GM18511 (cell line): ENCODE measurements around the gene SIM2.

Experiments
- ATAC-seq: cut with Tn5 transposase; IDR thresholded peaks from one replicate; pipeline ENCODE4 v1.9.1; 2021; ENCODE audit warnings: mild to moderate bottlenecking, moderate library complexity; ENCODE audit not compliant: unreplicated experiment

Gene SIM2

DNA sequence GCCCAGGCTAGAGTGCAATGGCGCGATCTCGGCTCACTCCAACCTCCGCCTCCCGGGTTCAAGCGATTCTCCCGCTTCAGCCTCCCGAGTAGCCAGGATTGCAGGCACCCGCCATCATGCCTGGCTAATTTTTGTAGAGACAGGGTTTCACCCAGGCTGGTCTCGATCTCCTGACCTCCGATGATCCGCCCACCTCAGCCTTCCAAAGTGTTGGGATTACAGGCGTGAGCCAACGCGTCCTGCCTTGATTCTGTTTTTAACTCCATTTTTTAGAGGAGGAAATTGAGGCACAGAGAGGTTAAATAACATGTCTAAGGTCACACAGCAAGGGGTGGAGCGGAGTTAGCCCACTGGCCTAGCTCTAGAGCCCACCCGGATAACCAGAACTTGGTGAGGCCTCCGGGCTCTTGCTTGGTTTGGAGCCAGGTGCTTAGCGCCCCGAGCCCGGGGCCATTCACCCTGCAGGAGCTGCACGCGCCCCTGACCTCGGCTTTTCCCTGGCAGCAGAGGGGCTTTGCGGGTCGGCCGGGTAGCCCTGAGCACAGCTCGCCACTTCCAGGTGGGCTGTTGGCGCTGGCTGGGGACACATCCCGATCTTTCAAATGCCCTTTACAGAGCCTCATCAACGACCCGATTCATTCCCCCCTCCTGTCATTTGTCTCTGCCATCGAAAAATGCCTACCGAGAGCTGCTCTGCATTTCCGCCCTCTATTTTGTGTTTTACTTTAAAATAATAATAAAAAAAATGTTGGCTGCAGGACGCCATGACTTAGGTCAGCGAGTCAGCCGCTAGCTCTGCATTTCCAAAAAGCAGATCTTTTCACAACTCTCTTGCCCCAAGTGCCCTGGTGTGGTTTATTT lies 11.2 kb downstream of the SIM2 start:
- ATAC-seq: no peak

- no peak for ATAC-seq
These were observed 11.8 kb downstream of the SIM2 start for GRCh38 chr21:36710729-36711048.

DNA sequence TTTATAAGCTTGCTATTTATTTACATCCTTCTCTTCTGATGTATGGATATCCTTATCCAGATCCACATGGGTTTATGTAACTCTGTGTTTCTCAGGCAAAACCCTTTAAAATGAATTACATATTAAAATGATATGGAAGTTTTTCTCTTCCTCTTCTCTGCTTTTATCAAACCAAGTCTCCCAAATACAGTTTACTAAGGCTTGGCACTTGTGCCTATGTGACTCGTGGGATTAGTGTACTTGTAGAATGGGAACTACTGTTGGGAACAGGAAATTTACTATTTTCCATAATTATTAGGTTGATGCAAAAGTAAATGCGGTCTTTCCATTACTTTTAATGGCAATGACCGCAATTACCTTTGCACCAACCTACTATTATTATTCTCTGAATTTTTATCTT lies 14.8 kb downstream of the SIM2 start:
- ATAC-seq: no peak

DNA sequence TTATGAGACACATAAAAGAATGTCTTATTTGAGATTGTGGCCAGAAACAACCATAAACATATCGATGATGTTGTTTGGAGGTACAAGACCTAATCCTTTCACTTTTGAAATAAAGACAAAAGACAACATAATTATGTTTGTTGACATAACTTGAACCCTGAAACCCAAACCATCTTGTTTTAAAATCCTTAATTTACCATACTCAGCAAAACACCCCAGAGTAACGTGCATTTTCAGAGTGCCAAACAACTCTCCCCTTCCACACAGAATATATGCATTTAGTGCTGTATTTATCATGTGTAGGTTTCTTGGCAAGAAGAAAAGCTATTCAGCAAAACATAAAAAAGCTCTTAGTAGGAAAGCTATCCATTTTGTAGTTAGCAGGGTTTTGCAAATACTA lies 17.5 kb downstream of the SIM2 start:
- no peak for ATAC-seq

GRCh38 chr21:36716836-36717235 lies 17.9 kb downstream of the SIM2 start:
- no peak for ATAC-seq

- ATAC-seq: no peak
These were observed 19.1 kb downstream of the SIM2 start for GRCh38 chr21:36717976-36718375.

GRCh38 chr21:36718951-36719501 lies 20.1 kb downstream of the SIM2 start:
- ATAC-seq: no peak

DNA sequence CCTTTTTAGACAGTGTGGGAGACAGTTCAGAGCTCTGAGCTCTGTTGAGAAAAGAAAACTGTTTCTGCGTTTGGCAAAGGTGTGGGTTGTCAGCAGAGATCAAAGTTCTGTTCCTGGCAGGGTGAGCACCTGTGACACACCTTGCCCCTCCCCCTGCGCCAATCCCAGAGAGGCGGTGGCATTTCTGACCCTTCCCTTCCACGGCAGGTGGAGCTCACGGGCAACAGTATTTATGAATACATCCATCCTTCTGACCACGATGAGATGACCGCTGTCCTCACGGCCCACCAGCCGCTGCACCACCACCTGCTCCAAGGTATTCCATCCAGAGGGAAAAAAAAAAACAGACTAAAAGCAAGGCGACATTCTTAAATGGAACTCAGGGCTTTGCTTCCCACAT lies 20.7 kb downstream of the SIM2 start:
- ATAC-seq: no peak

DNA sequence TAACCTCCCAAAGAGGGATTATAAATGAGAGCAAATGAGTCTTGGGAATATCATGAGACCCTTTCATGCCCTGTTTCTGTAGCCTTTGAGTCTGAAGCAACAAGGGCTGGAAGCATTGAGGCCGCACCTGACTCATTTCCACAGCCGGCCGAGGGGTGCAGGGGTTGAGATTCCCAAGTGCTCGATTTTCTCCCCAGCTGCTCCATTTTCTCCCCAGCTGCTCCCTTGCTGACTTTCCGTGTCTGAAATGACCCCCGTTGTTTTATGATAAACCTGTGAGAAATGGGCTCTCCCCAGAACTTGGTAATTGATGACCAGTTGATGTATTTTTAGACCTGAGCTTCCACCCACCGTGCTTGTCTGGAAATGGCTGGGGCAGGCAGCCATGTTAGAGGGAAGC lies 22.9 kb downstream of the SIM2 start:
- ATAC-seq: no peak

GRCh38 chr21:36722370-36723368 lies 23.8 kb downstream of the SIM2 start:
- ATAC-seq: no peak

- no peak for ATAC-seq
These were observed 24.5 kb downstream of the SIM2 start for GRCh38 chr21:36723371-36723881.

DNA sequence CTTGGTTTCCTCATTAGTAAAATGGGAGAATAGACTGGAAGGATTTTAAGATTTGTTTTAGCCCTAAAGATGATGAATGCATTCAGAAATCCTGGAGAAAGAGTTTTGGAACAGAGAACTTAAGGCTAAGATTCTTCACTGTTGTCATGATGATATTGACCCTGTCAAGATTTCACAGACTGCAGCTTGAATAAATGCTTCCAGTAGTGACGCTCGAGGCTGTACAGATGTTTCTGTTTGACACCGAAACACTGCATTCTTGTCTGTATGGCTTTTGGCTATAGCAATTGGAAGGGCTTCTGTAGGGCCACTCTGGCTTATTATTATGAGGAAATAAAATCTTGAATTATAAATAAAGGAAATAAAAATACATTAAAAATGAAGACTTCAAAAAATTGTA lies 25.7 kb downstream of the SIM2 start:
- ATAC-seq: no peak

GRCh38 chr21:36725793-36726386 lies 27.0 kb downstream of the SIM2 start:
- ATAC-seq: no peak

DNA sequence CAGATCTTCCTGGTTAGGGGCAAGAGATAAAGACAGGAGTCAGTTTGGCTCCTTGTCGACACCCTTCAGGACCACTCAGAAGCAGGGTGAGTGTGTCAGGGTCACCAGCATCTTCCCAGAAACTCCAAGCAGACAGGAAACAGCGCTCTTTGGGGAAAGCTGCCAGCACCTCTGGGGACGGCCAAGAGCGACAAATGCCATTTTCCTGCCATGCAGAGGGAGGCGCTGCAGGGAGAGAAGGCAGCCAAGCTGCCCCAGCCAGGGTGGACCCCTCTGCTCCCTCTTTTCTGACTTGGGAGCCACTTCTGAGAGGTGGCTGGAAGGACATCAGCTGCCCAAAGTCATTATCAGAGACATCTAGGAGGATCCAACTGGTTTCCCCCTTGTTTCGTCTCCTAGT lies 29.0 kb downstream of the SIM2 start:
- no peak for ATAC-seq

- no peak for ATAC-seq
These were observed 29.6 kb downstream of the SIM2 start for GRCh38 chr21:36728371-36729111.

DNA sequence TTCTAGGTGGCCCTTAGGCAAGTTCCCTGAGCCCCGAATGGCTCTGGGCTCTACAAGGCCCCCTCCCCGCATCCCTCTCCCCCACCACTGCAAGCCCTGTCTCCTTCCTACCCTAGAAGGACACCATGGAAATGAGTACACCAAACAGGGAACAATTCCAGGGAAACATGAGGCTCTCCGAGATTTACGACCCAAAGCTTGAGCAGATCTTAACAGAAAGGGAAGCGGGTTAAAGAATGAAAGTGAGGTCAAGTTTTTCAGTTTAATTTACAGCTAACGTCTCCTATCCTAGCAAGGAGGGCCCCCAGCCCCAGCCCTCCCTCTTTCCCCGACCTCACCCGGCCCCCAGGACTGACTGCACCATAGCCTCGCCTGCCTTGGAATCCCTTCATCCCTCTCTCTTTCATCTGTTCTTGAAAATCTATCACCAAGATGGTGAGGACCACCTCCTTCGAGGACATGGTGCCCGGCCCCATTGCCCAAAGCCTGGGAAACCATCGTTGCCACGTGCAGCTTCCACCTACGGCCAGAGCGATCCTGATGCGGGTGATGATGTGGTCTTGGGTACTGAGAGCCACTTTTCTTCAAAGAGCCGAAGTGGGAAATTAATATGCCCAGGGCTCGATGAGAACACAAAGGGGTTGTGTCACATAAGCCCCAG lies 30.5 kb downstream of the SIM2 start:
- ATAC-seq: no peak

GRCh38 chr21:36730291-36731281 lies 31.7 kb downstream of the SIM2 start:
- ATAC-seq: no peak

GRCh38 chr21:36732217-36732616 lies 33.3 kb downstream of the SIM2 start:
- ATAC-seq: no peak

GRCh38 chr21:36732761-36733160 lies 33.8 kb downstream of the SIM2 start:
- no peak for ATAC-seq
